ENCODE results near the gene ADAM8. TPM values are rescaled to one million over a fixed set of nuclear protein-coding genes. Genes with fewer than 3 reads are reported as not detected.

The ADAM8 gene
- total and polyA plus RNA-seq, 4 donors, result 1.0 to 17.0 (median 6.3) TPM

DNA sequence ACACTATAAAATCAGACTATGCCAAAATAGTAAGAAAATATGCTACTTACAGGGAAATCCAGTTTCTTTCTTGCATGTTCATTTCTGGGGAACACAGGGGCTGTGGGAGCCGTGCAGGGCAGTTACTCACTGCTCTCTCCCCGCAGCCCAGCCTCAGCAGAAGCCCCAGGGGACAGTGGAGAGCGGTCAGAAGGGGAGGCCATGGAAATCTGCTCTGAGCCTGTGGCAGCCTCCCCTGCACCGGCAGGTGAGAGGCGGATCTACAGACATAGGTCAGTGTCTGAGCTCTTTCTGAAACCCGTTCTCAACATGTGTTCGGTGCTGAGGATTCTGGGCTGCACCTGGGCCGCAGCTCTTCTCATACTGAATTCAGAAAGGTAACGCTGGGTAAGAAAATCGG is 34.9 kb upstream of the ADAM8 start:
- DNase-seq, result peak in 1 of 2 donors; percentile 37
- Histone ChIP-seq H3K27ac (ENCODE audit: low read depth in 1 of 2, low read length in 2 of 2) (no peak overlapping the region), H3K9me3 (ENCODE audit: control insufficient read depth, low read length) (no peaks in the 10 kb centered on the region), H3K4me3 (ENCODE audit: low read length in 2 of 2) (no peak overlapping the region), H3K27me3 (ENCODE audit: control insufficient read depth in 1 of 2, insufficient read depth in 2 of 2, low read length in 1 of 2) (no peaks in the 10 kb centered on the region), H3K36me3 (ENCODE audit: control insufficient read depth in 1 of 2, insufficient read depth in 2 of 2, low read length in 1 of 2) (peaks cover 0 to 2% of the 10 kb centered on the region in 2 donors), H3K4me1 (ENCODE audit: control insufficient read depth in 1 of 2, insufficient read depth in 2 of 2, low read length in 2 of 2) (no peaks in the 10 kb centered on the region)
- intact Hi-C loops (cut with DNase I), result loop anchor here in 1 of 2 donors (5.0 kb wide), 1 partner anchor 61 kb away; the partner anchor contains the start of gene ECHS1
- WGBS, 2 donors, result 82 to 90% methylated on average over 10 of the region's 10 CpGs
- no peak for ATAC-seq (ENCODE audit: low FRiP score)

DNA sequence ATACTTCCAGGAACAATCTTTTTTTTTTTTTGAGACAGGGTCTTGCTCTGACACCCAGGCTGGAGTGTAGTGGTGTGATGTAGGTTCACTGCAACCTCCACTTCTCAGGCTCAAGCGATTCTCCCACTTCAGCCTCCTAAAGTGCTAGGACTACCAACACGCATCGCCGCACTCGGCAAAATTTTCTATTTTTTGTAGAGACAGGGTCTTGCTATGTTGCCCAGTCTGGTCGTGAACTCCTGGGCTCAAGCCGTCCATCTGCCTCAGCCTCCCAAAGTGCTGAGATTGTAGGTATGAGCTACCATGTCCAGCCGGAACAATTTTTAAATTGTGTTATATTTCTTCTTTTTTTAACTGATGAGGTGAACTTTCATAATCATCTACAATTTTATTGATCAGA is 34.1 kb upstream of the ADAM8 start:
- no peaks in the 10 kb centered on the region for H3K9me3 ChIP-seq (ENCODE audit: control insufficient read depth, low read length)
- intact Hi-C loops (cut with DNase I), result loop anchor here in 1 of 2 donors (5.0 kb wide), 1 partner anchor 62 kb away; the partner anchor contains the start of gene ECHS1

DNA sequence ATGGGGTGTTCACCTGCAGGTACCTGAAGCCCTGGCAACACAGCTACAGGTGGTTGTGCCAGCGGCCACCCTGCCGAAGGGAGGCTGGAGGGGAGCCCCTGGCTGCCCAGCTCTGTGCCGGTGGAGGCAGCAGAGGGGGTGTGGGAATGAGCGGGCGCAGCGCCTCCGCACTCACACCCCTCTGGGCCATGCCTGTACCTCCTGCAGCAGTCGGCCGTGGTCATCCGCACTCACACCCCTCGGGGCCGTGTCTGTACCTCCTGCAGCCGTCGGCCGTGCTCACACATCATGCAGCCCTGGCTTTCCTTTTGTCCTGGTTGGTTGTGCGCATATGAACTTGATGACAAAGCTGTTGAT is 33.7 kb upstream of the ADAM8 start:
- no peak overlapping the region for H3K27ac ChIP-seq (ENCODE audit: low read depth in 1 of 2, low read length in 2 of 2)
- WGBS, 2 donors, result 96% methylated on average over 16 of the region's 16 CpGs
- intact Hi-C loops (cut with DNase I), result loop anchor here in 1 of 2 donors (5.0 kb wide), 1 partner anchor 62 kb away; the partner anchor contains the start of gene ECHS1
- H3K4me3 ChIP-seq (ENCODE audit: low read length in 2 of 2), result no peak overlapping the region
- H3K27me3 ChIP-seq (ENCODE audit: control insufficient read depth in 1 of 2, insufficient read depth in 2 of 2, low read length in 1 of 2), result no peaks in the 10 kb centered on the region
- H3K4me1 ChIP-seq (ENCODE audit: control insufficient read depth in 1 of 2, insufficient read depth in 2 of 2, low read length in 2 of 2), result no peaks in the 10 kb centered on the region
- H3K9me3 ChIP-seq (ENCODE audit: control insufficient read depth, low read length), result no peaks in the 10 kb centered on the region
- ATAC-seq (ENCODE audit: low FRiP score) (no peak), DNase-seq (peak; percentile 54 to 78)
- peaks cover 0 to 2% of the 10 kb centered on the region in 2 donors for H3K36me3 ChIP-seq (ENCODE audit: control insufficient read depth in 1 of 2, insufficient read depth in 2 of 2, low read length in 1 of 2)

More for the DNA sequence above, 34.1 kb upstream of the ADAM8 start:
- Histone ChIP-seq H3K27me3 (ENCODE audit: control insufficient read depth in 1 of 2, insufficient read depth in 2 of 2, low read length in 1 of 2) (no peaks in the 10 kb centered on the region), H3K27ac (ENCODE audit: low read depth in 1 of 2, low read length in 2 of 2) (no peak overlapping the region), H3K4me3 (ENCODE audit: low read length in 2 of 2) (no peak overlapping the region), H3K4me1 (ENCODE audit: control insufficient read depth in 1 of 2, insufficient read depth in 2 of 2, low read length in 2 of 2) (no peaks in the 10 kb centered on the region), H3K36me3 (ENCODE audit: control insufficient read depth in 1 of 2, insufficient read depth in 2 of 2, low read length in 1 of 2) (peaks cover 0 to 2% of the 10 kb centered on the region in 2 donors)
- WGBS, 2 donors, result 94% methylated on average over 8 of the region's 8 CpGs
- ATAC-seq (ENCODE audit: low FRiP score) (no peak), DNase-seq (peak in 1 of 2 donors; percentile 41)

DNA sequence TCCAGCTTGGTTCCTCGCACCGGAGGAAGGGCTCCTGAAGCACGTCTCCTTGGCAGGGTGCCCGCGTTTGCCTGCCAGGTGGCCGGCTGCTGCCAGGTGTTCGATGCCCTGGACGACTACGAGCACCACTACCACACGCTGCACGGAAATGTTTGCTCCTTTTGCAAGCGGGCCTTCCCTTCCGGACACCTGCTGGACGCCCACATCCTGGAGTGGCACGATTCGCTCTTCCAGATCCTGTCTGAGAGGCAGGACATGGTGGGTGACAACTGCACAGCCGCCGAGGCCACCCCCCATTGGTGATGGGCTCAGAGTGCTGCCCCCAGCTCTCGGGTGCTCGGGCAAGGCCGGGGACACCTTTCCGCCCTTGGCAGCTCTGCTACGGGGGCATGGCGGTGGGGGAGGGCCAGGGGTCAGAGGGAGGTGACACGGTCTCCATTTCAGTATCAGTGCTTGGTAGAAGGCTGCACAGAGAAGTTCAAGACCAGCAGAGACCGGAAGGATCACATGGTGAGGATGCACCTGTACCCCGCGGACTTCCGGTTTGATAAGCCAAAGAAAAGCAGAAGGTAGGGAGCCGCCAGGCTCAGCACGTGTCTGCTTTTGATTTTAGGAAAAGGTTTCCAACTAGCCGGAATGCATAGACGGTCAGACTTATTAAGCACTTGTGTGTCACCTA is 33.2 kb upstream of the ADAM8 start:
- Histone ChIP-seq H3K36me3 (ENCODE audit: control insufficient read depth in 1 of 2, insufficient read depth in 2 of 2, low read length in 1 of 2) (peaks cover 0 to 2% of the 10 kb centered on the region in 2 donors), H3K4me3 (ENCODE audit: low read length in 2 of 2) (no peak overlapping the region), H3K4me1 (ENCODE audit: control insufficient read depth in 1 of 2, insufficient read depth in 2 of 2, low read length in 2 of 2) (no peaks in the 10 kb centered on the region), H3K9me3 (ENCODE audit: control insufficient read depth, low read length) (no peaks in the 10 kb centered on the region), H3K27me3 (ENCODE audit: control insufficient read depth in 1 of 2, insufficient read depth in 2 of 2, low read length in 1 of 2) (no peaks in the 10 kb centered on the region), H3K27ac (ENCODE audit: low read depth in 1 of 2, low read length in 2 of 2) (no peak overlapping the region)
- 92 to 93% methylated on average over 33 of the region's 33 CpGs for WGBS, 2 donors
- ATAC-seq (ENCODE audit: low FRiP score) (no peak), DNase-seq (peak; percentile 57 to 81)
- intact Hi-C loops (cut with DNase I), result loop anchor here (2.0 to 5.0 kb wide), 3 partner anchors 47 to 67 kb away; partner anchors contain the start of genes ECHS1 (in 1 of the 2) and PAOX (in 1 of the 2)

DNA sequence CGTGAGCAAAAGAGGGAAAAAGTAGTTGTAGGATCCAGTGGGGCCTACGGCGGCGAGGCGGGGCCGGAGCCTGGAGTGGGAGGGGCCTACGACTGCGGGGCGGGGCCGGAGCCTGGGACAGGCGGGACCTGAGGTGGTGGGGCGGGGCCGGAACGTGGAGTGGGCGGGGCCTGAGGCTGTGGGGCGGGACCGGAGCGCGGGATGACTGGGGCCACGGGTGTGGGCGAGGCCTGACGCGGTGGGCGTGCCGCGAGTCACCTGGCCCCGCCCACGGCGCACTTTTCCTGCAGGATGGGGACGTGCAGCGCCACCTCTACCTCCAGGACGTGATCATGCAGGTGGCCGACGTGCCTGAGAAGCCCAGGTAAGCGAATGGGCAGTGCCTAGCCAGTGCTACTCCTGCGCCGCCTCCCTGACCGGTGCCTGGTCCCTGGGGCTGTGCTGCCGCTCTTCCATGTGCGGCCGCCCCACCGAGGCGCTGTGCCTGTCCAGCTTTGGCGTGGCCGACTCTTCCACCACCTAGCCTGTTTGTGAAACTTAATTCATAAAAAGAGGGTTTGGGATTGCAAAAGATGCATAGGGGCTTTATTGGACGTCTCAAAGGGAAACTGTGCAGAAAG is 32.5 kb upstream of the ADAM8 start:
- peak; percentile 97 for ATAC-seq (ENCODE audit: low FRiP score)

DNA sequence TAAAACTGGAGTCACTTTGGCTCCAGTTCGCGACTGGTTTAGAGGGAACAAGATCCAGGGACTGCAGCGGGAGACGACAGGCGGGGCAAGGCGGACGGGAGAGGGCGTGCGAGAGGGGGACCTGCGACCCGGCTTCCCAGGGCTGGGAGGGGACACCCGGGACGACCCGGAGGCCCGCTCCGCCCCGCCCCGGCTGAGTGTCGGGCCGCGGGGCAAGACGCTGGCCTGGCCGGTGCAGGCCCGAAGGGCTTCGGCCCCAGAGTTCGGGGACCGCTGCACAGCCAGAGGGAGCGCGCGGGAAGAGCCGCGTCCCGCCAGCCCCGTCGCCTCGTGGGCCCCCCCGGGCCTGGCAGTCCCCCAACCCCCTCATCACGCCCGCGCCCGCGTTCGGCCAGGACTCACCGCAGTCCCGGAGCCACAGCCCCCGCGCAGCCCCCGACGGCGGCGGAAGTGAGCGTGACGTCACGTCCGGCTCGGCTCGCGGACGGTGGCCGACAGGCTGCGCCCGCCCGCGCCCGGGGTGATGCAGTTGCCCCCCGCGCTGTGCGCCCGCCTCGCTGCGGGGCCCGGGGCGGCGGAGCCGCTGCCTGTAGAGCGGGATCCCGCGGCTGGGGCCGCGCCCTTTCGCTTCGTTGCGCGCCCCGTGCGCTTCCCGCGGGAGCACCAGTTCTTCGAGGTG is 31.9 kb upstream of the ADAM8 start, which contains the start of the genes TUBGCP2 and ZNF511:
Gene TUBGCP2 (minus strand): TSS at position 452 of the 679 bp plus-strand sequence. CDS start 5,931 bp downstream, outside the sequence.
Gene ZNF511 (plus strand): TSS at position 494 of the 679 bp plus-strand sequence. CDS start 30 bp downstream, at position 524.
- Histone ChIP-seq H3K27me3 (ENCODE audit: control insufficient read depth in 1 of 2, insufficient read depth in 2 of 2, low read length in 1 of 2) (no peaks in the 10 kb centered on the region), H3K36me3 (ENCODE audit: control insufficient read depth in 1 of 2, insufficient read depth in 2 of 2, low read length in 1 of 2) (peaks cover 0 to 2% of the 10 kb centered on the region in 2 donors), H3K27ac (ENCODE audit: low read depth in 1 of 2, low read length in 2 of 2) (peak within 1 kb of the TSS in 1 of 2 donors; percentile 76), H3K9me3 (ENCODE audit: control insufficient read depth, low read length) (no peaks in the 10 kb centered on the region), H3K4me3 (ENCODE audit: low read length in 2 of 2) (peak within 1 kb of the TSS; percentile 65 to 86), H3K4me1 (ENCODE audit: control insufficient read depth in 1 of 2, insufficient read depth in 2 of 2, low read length in 2 of 2) (no peaks in the 10 kb centered on the region)
- intact Hi-C loops (cut with DNase I), result loop anchor here in 1 of 2 donors (2.0 to 5.0 kb wide), 2 partner anchors 46 to 69 kb away; partner anchors contain the start of gene PAOX
- DNase-seq, result peak; percentile 91 to 97
- 1% methylated on average over 27 to 89 of the region's 89 CpGs for WGBS, 2 donors
- peak; percentile 94 for ATAC-seq (ENCODE audit: low FRiP score)

More for the DNA sequence above, 32.5 kb upstream of the ADAM8 start:
- Histone ChIP-seq H3K9me3 (ENCODE audit: control insufficient read depth, low read length) (no peaks in the 10 kb centered on the region), H3K4me3 (ENCODE audit: low read length in 2 of 2) (peak overlapping the region; percentile 65 to 86), H3K27me3 (ENCODE audit: control insufficient read depth in 1 of 2, insufficient read depth in 2 of 2, low read length in 1 of 2) (no peaks in the 10 kb centered on the region), H3K27ac (ENCODE audit: low read depth in 1 of 2, low read length in 2 of 2) (peak overlapping the region in 1 of 2 donors; percentile 76), H3K4me1 (ENCODE audit: control insufficient read depth in 1 of 2, insufficient read depth in 2 of 2, low read length in 2 of 2) (no peaks in the 10 kb centered on the region), H3K36me3 (ENCODE audit: control insufficient read depth in 1 of 2, insufficient read depth in 2 of 2, low read length in 1 of 2) (peaks cover 0 to 2% of the 10 kb centered on the region in 2 donors)
- intact Hi-C loops (cut with DNase I), result loop anchor here in 1 of 2 donors (2.0 to 5.0 kb wide), 2 partner anchors 46 to 68 kb away; partner anchors contain the start of gene PAOX
- DNase-seq, result peak; percentile 93 to 99
- 25 to 28% methylated on average over 42 to 46 of the region's 46 CpGs for WGBS, 2 donors

DNA sequence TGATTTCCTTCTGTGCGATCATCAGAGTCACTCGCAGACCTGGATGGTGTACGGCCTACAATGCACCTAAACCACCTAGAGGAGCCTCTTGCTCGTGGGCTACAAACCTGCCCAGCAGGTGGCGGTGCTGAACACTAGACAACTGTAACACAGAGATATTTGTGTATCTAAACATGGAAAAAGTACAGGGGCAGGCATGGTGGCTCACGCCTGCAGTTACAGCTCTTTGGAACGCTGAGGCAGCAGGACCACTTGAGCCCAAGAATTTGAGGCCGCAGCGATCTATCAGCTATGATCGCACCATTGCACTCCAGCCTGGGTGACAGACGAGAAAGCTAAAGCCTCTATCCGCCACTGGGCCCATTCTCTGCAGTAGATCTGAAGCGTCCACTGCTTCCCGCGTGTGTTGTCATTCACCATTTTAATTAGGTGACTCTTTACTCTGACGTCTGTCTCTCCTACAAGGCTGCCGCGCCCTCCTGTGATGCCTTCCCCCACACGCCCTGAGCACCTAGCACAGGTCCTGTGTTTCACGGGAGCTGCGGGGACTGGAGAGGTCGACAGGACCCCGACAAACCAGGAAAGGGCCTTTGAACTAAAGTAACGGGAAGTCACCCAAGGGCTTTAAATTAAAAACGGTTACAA is 31.2 kb upstream of the ADAM8 start:
- intact Hi-C loops (cut with DNase I), result loop anchor here in 1 of 2 donors (2.0 to 5.0 kb wide), 2 partner anchors 45 to 69 kb away; partner anchors contain the start of gene PAOX
- Histone ChIP-seq H3K9me3 (ENCODE audit: control insufficient read depth, low read length) (no peaks in the 10 kb centered on the region), H3K27ac (ENCODE audit: low read depth in 1 of 2, low read length in 2 of 2) (no peak overlapping the region), H3K4me3 (ENCODE audit: low read length in 2 of 2) (peak overlapping the region; percentile 65 to 86), H3K36me3 (ENCODE audit: control insufficient read depth in 1 of 2, insufficient read depth in 2 of 2, low read length in 1 of 2) (peaks cover 0 to 2% of the 10 kb centered on the region in 2 donors), H3K27me3 (ENCODE audit: control insufficient read depth in 1 of 2, insufficient read depth in 2 of 2, low read length in 1 of 2) (no peaks in the 10 kb centered on the region), H3K4me1 (ENCODE audit: control insufficient read depth in 1 of 2, insufficient read depth in 2 of 2, low read length in 2 of 2) (no peaks in the 10 kb centered on the region)
- DNase-seq (peak; percentile 80 to 83), ATAC-seq (ENCODE audit: low FRiP score) (no peak)
- WGBS, 2 donors, result 8 to 10% methylated on average over 25 of the region's 25 CpGs

Measured in aorta (tissue), 5 donors.